CD4-positive, alpha-beta T cell treated with Interleukin-15 for 1 hour (primary cell): ENCODE data around the gene ZIC1.

Experiments used
- DNase-seq: peaks from one replicate; pipeline ENCODE4 v3.0.0-alpha.2; 2020

The ZIC1 gene

GRCh38 chr3:147409143-147410115 lies at the start of gene ZIC1:
Gene ZIC1 (plus strand): TSS chr3:147409365. CDS start chr3:147410113, 748 bp downstream.
- DNase-seq = no peak

- no peak for DNase-seq
Observed at GRCh38 chr3:147360051-147360439, 49.1 kb upstream of the ZIC1 start.

- no peak for DNase-seq
Observed at GRCh38 chr3:147360646-147361453, 48.3 kb upstream of the ZIC1 start.

- DNase-seq = no peak
Observed at GRCh38 chr3:147361454-147362420, 47.4 kb upstream of the ZIC1 start.

- DNase-seq = no peak
Observed at GRCh38 chr3:147364771-147365170, 44.4 kb upstream of the ZIC1 start.

GRCh38 chr3:147365196-147366115 lies 43.7 kb upstream of the ZIC1 start:
- no peak for DNase-seq

GRCh38 chr3:147367676-147368075 lies 41.5 kb upstream of the ZIC1 start:
- no peak for DNase-seq

- no peak for DNase-seq
Observed at GRCh38 chr3:147368151-147368550, 41.0 kb upstream of the ZIC1 start.

- DNase-seq = no peak
Observed at GRCh38 chr3:147368561-147369221, 40.5 kb upstream of the ZIC1 start.

GRCh38 chr3:147369231-147369630 lies 39.9 kb upstream of the ZIC1 start:
- no peak for DNase-seq

GRCh38 chr3:147369661-147370123 lies 39.5 kb upstream of the ZIC1 start:
- DNase-seq = no peak

- DNase-seq = no peak
Observed at GRCh38 chr3:147370349-147370748, 38.8 kb upstream of the ZIC1 start.

GRCh38 chr3:147371140-147371539 lies 38.0 kb upstream of the ZIC1 start:
- DNase-seq = no peak

GRCh38 chr3:147371771-147372340 lies 37.3 kb upstream of the ZIC1 start:
- DNase-seq = no peak

- DNase-seq = no peak
Observed at GRCh38 chr3:147372525-147373027, 36.6 kb upstream of the ZIC1 start.

- no peak for DNase-seq
Observed at GRCh38 chr3:147373301-147373700, 35.9 kb upstream of the ZIC1 start.

GRCh38 chr3:147377412-147378367 lies 31.5 kb upstream of the ZIC1 start:
- DNase-seq = no peak

GRCh38 chr3:147379651-147380050 lies 29.5 kb upstream of the ZIC1 start:
- no peak for DNase-seq

- no peak for DNase-seq
Observed at GRCh38 chr3:147380387-147380951, 28.7 kb upstream of the ZIC1 start.
